CD4-positive, alpha-beta T cell treated with Interleukin-15 for 4 hours (primary cell): ENCODE results near the gene MPP2.
A peak's percentile ranks its signal among the peaks of the same experiment; 100 is the strongest.
"Not testable (repeated sequence)": the region's sequence is repeated elsewhere in the genome, so short reads cannot be mapped to it uniquely, and the experiment has no call there.

ENCODE experiments used
- DNase-seq: peaks from one replicate; pipeline ENCODE4 v3.0.0-alpha.2; 2020; ENCODE audit warnings: low spot score

MPP2 gene

DNA sequence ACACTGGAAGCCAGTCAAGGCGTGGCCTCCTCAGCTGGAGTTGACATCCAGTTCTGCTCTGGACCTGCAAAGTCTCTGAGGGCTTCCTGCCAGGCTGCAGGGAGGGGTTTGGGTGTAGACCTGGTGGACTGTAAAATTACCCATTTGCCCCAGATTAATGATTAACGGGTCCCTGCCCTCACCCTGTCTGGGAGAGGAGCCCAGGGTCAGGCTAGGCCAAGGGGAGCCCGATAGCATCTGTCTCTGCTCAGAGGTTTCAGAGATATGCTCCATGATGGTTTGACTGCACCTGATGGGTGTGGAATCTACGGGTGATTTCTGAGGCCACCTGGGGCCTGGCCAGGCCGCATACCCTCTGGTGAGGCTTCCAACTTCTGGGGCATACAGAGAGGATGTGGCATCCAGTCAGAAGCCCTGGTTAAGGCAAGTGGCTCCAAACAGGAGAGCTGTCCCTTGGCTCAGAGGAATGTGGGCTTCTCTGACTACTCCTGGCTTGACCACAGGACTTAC lies 23.8 kb upstream of the MPP2 start:
- no peak for DNase-seq

DNA sequence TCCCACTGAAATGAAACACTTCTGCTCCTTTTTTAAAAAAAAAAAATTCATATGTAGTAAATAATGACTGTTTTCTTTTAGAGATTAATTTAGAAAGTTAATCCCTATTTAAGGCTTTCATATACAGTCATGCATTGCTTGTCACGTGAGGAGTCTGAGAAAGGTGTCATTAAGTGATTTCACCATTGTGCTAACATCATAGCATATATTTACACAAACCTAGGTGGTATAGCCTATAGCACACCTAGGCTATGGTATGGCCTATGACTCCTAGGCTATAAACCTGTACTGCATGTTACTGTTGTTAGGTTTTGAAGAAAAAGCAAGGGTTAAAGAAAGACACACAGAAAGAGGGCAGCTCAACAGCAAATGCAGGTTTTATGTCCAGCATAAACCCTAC lies 21.3 kb upstream of the MPP2 start:
- no peak for DNase-seq

DNA sequence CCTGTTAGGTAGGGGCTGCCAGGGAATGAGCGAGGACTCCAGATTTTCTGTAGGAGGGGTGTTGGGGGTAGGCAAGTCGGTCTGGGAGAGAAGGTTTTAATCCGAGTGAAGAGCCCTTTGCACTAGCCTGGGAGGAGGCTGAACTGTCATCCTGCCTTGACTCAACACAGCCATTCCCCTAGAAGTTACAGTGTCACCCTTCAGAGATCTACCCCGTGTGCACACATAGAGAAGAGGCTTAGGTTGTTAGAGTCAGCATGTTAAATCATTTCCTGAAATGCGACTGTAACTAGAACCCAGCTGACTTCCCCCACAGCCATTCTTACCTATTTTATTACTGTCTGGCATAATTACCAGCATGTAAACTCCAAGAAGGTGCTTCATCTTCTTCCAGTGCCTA lies 20.6 kb upstream of the MPP2 start:
- DNase-seq: not testable (repeated sequence)

DNA sequence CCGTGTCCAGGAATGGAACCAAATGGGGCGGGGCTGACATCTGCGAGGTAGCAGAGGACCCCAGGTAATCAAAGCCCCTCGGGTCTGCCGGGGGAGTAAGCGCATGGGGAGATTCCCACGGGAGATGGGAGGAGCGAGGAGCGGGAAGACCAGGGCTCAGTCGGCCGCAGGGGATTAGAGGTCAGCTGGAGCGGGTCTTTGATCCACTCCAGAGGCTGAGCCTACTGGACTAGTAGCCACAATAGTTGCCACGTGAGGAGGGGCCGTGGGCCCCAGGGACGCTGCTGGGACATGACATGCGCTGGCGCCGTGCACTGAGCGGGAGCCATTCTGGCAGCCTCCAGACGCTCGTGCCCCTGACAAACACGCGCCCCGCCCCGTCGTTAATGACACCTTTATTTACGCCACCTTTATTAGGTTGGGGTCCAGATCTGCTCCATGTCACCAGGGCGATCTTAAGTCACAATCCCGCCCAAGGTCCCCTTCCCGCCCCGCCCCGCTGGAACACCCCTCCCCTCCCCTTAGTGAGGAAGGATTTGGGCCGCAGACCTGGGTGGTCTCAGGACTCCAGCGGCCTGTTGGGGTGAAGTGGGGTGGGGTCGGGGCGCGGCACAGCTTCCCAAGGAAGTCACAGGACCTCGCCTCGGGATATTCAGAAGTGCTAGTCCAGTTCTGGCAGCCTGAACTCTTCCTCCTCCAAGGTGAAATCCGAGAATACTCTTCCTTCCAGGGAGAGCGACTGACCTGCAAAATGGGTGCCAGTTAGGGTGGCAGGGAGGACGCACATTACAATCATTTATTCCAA lies 19.9 kb upstream of the MPP2 start:
- no peak for DNase-seq

DNA sequence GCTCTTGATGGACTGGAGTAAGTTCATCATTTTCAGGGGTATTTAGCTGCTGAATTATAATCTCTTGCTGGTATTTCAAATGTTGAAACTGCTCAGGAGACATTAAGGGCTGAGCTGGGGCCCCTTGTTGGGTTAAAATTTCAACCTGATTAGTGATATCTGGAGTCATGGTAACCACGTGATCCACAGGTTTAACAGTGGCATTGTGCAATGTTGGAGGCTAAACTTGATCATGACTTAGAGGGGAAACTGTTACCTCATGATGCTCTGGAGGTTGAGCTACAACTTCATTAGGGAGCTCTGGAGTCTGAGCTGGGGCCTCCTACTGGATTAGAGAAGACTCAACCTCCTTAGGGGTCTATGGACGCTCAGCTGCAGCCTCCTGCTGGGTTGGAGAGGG lies 17.2 kb upstream of the MPP2 start:
- DNase-seq: no peak

- no peak for DNase-seq
Measured at GRCh38 chr17:43920500-43921095, 13.3 kb upstream of the MPP2 start.

DNA sequence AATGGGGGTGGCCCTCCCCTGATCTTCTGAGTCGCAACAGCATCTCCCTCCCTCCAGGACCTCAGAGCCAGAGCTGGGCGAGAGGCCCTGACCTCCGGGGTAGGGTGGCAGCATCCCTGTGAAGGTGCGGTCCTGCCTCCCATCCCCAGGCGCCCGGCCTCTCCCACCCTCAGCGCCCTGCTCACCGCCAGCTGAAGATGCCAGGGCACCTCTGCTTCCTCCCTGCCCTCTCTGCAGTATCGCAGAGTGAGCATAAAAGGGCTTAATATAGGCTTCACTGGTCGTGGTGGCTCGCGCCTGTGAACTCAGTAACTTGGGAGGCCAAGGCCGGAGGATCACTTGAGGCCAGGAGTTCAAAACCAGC lies 10.7 kb upstream of the MPP2 start:
- DNase-seq: no peak

- DNase-seq: peak; percentile 37
Measured at GRCh38 chr17:43917348-43918025, 10.2 kb upstream of the MPP2 start.

- DNase-seq: no peak
Measured at GRCh38 chr17:43917016-43917347, 9.6 kb upstream of the MPP2 start.

DNA sequence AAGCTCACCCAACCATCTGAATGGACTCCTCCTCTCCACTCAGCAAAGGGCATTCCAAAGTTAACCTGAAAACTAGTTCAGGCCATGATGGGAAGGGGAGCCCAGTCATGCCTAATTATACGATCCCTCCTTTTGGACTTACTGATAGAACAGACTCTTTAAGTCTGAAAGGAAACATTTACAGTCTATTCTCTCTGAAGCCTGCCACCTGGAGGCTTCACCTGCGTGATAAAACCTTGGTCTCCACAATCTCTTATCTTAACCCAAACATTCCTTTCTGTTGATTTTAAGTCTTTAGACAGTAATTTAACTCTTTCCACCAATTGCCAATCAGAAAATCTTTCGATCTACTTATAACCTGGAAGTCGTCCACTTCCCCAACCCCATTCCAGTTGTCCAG lies 9.0 kb upstream of the MPP2 start:
- DNase-seq: no peak

DNA sequence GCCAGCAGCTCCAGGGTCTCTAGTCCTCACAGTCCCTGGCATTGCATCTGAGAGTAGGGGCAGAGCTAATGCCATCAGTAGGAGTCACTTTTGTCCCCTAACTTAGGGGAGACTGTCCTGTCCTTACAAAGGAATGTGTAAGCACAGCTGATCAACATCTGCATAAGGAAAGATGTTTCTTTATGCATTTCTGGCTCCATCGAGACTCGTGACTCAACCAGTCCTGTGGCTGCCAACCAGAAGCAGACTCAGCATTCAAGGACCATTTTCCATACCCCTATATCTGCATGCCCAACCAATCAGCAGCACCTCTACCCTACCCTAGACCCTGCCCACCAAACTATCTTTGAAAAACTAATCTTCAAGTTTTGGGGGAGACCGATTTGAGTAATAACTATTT lies 8.2 kb upstream of the MPP2 start:
- DNase-seq: no peak

- no peak for DNase-seq
Measured at GRCh38 chr17:43914451-43914850, 7.1 kb upstream of the MPP2 start.

- DNase-seq: no peak
Measured at GRCh38 chr17:43913584-43913983, 6.2 kb upstream of the MPP2 start.

- no peak for DNase-seq
Measured at GRCh38 chr17:43912635-43913304, 5.4 kb upstream of the MPP2 start.

- no peak for DNase-seq
Measured at GRCh38 chr17:43911904-43912303, 4.6 kb upstream of the MPP2 start.

GRCh38 chr17:43909537-43910231 lies 2.3 kb upstream of the MPP2 start:
- no peak for DNase-seq

DNA sequence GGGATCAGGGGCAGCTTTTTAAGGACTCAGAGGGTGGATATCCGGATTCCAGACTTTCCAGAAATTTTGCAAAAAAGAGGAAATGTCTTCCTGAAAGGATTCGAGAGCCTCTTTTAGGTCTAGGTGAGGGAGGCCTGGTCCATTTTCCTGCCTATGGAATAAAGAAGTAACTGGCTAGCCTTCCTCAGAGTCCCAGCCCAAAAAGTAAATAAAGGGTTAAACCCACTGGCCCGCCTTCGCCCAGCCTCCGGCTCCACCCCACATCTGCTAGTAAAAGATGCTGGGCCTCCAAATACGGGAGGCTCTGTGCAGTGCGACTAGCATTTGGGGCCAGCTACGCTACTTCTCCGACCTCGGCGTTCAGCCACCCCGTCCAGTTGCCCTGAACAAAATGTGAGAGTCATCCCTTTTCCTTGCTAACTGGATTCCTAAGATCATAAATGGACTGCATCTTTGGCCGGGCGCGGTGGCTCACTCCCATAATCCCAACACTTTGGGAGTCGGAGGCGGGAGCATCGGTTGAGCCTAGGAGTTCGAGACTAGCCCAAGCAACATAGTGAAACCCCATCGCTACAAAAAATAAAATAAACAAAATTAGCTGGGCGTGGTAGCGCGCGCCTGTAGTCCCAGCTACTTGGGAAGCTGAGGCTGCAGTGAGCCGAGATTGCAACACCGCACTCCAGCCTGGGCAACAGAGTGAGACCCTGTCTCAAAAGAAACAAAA lies 824 bp upstream of the MPP2 start:
- peak; percentile 55 for DNase-seq

DNA sequence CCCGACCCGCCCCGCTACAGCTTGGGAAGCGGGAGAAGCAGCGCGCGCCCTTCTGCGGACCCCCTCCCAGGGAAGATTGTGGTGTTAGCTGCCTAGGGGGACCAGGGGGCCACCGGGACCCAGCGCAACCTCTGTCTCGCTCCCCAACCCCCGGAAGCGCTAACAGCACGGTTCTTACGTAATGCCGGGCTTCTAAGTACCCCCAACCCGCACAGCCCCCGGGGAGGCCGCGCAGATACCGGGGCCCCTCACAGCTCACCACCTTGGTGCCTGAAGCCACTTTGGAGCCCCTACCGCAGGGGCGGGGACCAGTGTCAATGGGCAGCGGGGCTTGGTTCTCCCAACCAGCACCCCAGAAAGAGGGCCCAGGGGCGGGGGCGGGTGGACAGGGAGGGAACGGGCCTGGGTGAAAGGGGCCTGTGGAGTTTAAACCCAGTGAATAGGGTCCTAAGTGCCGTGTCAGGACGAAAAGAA lies 348 bp downstream of the MPP2 start:
- no peak for DNase-seq

GRCh38 chr17:43905985-43906852 lies 1.1 kb downstream of the MPP2 start:
- peak; percentile 17 for DNase-seq

DNA sequence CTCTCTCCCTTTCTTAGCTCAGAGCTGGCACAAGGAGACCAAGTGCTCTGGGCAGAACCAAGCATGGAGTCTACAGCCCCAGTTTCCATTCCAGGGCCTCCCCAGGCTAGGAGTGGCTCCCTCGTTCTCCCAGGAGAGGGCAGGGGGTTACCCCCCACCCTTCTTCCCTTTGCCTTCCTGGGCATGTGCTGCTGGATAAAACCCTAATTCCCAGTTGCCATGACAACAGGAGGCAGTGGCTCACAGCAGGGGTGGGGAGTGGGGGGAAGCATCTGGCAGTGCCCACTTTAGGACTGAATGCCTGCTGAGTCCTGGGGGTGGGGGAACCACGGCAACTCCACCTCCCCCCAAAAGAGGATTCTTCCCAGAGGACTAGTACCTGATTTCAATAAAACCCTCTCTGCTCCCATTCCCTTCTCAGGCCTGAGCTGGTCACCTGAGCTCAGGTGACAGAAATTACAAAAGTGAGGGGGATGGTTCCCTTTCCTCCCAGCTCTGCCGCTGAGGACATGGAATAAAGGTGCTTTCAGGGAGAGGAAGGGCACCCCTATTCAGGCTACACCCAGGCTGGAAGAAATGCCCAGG lies 1.8 kb downstream of the MPP2 start:
- no peak for DNase-seq
